ENCODE data around the gene MRPS2. TPM values are rescaled to one million over a fixed set of nuclear protein-coding genes. Genes with fewer than 3 reads are reported as not detected.
A peak's percentile ranks its signal among the peaks of the same experiment; 100 is the strongest.

MRPS2 gene
- total RNA-seq, 4 donors from 2014 or later = 21.4 to 37.6 (median 25.6) TPM

DNA sequence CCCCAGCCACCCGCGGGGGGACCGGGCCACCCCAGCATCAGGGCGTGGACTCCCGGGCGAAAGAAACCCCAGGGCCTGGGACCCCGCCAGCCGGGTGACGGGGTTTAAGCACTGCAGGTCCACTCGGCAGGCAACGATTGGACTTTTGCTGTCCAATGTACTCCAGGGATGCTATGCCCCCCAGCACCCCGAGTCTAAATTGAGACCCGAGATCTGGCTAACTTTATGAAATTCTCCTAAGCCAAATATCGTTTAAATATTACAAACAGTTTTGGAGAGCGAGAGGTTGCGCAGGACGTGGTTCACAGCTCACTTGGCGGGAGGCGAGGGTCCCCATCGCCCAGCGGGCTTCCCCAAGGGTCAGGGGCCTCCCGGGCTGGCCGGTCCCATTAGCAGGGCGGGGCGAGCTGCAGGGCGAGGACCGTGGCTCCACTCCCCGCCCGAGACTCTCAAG, 384 bp upstream of the MRPS2 start:
- no peaks in the 10 kb centered on the region for H3K27me3 ChIP-seq
- no peaks in the 10 kb centered on the region for H3K9me3 ChIP-seq
- no peak for TF ChIP-seq POLR2A (IDR thresholded peaks at IDR 0.05)
- no peak for TF ChIP-seq POLR2AphosphoS5 (IDR thresholded peaks at IDR 0.05)
- no peak for TF ChIP-seq EP300 (IDR thresholded peaks at IDR 0.05)
- TF ChIP-seq, protein P1, sequence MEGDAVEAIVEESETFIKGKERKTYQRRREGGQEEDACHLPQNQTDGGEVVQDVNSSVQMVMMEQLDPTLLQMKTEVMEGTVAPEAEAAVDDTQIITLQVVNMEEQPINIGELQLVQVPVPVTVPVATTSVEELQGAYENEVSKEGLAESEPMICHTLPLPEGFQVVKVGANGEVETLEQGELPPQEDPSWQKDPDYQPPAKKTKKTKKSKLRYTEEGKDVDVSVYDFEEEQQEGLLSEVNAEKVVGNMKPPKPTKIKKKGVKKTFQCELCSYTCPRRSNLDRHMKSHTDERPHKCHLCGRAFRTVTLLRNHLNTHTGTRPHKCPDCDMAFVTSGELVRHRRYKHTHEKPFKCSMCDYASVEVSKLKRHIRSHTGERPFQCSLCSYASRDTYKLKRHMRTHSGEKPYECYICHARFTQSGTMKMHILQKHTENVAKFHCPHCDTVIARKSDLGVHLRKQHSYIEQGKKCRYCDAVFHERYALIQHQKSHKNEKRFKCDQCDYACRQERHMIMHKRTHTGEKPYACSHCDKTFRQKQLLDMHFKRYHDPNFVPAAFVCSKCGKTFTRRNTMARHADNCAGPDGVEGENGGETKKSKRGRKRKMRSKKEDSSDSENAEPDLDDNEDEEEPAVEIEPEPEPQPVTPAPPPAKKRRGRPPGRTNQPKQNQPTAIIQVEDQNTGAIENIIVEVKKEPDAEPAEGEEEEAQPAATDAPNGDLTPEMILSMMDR (IDR thresholded peaks at IDR 0.05) = no peak
- ATAC-seq = peak; percentile 38
- WGBS, 2 donors (ENCODE audit: low coverage in 1 of 2) = 0% methylated on average over 3 to 7 of the region's 29 CpGs
- peaks cover 2 to 40% (median 15%) of the 10 kb centered on the region in 3 donors for H3K4me1 ChIP-seq
- peak overlapping the region; percentile 71 to 98 for H3K4me3 ChIP-seq
- H3K27ac ChIP-seq = peak overlapping the region in 3 of 4 donors; percentile 83 to 88 (median 86)
- peaks cover 0 to 36% of the 10 kb centered on the region in 2 donors for H3K36me3 ChIP-seq

DNA sequence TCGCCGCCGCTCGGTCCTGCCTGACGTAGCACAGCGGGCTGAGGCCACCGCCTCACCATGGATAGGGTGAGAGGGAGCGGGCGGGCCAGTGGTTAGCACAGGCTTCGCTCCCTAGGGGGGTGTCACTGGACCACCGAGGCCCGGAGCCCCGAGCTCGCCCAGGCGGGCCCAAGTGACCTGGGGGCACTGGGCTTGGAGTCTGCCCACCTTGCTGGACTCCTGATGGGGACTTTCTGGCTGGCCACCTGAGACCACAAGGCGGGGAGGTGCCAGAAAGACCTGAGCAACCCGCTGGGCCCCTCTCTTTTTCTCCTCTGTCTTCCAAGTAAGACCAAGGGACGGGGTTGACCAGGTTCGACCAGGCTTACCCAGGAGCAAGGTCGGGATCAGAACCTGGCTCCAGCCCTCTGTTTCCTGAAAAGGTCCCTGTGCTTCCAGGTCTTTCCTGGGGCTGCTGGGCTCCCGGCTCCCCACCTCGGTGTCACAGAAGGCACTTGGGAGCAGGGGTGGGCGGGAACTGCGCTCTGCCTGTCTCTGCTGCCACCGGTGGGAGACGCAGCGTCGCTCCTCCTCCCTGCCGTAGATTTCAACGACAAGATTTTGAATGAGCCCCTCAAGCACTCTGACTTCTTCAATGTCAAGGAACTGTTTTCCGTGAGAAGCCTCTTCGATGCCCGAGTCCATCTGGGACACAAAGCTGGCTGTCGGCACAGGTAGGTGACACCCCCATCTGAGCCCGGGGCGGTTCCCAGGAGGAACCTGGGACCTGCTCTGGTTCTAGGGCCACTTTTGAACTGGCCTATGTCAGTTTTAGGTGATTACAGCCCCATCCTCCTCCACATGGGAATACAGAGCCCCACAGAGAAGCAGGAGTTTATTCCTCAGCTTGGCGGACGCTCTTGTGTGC, 1.0 kb downstream of the MRPS2 start:
- peak overlapping the region; percentile 71 to 98 for H3K4me3 ChIP-seq
- peaks cover 0 to 43% of the 10 kb centered on the region in 2 donors for H3K36me3 ChIP-seq
- H3K27ac ChIP-seq = peak overlapping the region in 3 of 4 donors; percentile 83 to 88 (median 86)
- H3K4me1 ChIP-seq = peaks cover 2 to 40% (median 15%) of the 10 kb centered on the region in 3 donors
- peak in 1 of 2 donors; percentile 24 for TF ChIP-seq POLR2A (IDR thresholded peaks at IDR 0.05)
- TF ChIP-seq, protein P1 (IDR thresholded peaks at IDR 0.05) = no peak
- H3K9me3 ChIP-seq = no peaks in the 10 kb centered on the region
- no peak for ATAC-seq
- no peaks in the 10 kb centered on the region for H3K27me3 ChIP-seq
- 60 to 64% methylated on average over 1 to 5 of the region's 38 CpGs for WGBS, 2 donors (ENCODE audit: low coverage in 1 of 2)

DNA sequence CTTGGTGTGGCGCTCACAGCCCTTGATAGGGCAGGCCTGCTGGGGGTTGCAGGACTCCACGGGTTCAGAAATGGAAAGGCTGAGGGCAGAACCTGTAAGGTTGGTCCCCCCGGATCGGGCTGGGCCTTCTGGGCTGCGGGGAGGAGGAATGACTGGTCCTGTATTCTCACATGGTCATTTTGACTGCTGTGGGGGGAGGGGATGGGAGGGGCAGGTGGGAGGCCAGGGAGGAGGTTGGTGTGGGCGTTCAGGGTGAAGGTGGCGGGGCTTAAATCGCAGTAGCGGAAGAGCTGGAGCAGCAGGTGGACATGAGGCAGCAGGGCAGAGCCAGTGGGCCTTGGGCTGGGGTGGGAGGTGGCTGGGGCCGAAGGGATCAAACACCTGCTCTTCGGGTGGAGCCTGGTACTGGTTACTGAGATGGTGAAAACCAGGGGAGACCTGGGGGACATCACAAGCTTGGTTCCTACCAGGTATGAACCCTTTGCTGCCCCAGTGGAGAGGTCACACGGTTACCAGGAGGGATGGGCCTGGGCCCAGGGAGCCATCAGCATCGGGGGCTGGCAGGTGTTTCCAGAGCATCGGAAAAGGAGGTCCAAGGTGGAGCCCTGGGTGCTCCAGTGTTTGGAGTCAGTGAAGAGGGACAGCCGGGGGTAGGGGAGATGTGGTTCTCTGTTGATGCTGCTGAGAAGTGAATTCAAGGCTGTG, 1.8 kb downstream of the MRPS2 start:
- H3K27ac ChIP-seq = no peak overlapping the region
- peak overlapping the region in 1 of 2 donors; percentile 98 for H3K4me3 ChIP-seq
- no peak for ATAC-seq
- WGBS, 2 donors (ENCODE audit: low coverage in 1 of 2) = 79 to 85% methylated on average over 5 to 7 of the region's 15 CpGs
- TF ChIP-seq EP300 (IDR thresholded peaks at IDR 0.05) (no peak), POLR2AphosphoS5 (IDR thresholded peaks at IDR 0.05) (no peak), POLR2A (IDR thresholded peaks at IDR 0.05) (no peak)
- TF ChIP-seq, protein P1 (IDR thresholded peaks at IDR 0.05) = no peak
- H3K9me3 ChIP-seq = no peaks in the 10 kb centered on the region
- H3K4me1 ChIP-seq = peaks cover 2 to 40% (median 15%) of the 10 kb centered on the region in 3 donors
- no peaks in the 10 kb centered on the region for H3K27me3 ChIP-seq
- H3K36me3 ChIP-seq = peaks cover 0 to 43% of the 10 kb centered on the region in 2 donors

DNA sequence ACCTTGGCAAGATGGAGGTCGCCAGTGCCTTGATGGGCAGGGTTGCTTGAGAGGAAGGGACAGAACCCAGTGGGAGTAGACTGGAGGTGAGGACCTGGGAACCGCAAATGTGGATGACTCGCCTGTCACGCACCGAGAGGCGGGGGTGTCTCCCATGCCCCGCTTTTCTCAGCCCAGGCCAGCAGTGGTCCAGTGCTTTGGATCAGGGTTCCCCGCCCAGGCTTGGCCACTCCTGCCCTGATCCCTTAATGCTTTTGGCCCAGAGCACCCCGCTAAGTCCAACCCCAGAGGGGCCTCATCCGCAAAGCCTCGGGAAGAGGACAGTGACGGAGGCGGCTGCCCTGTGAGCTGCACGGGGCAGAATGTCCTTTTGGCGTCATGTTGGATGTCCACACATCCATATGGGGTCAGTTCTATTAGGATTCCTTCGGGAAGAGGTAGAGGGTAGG, 2.4 kb downstream of the MRPS2 start:
- H3K36me3 ChIP-seq = peaks cover 0 to 43% of the 10 kb centered on the region in 2 donors
- H3K27ac ChIP-seq = no peak overlapping the region
- no peaks in the 10 kb centered on the region for H3K27me3 ChIP-seq
- WGBS, 2 donors (ENCODE audit: low coverage in 1 of 2) = 100% methylated on average over 2 of the region's 16 CpGs; no CpG with 5 or more reads in 1 of the 2 donors
- ATAC-seq = no peak
- no peaks in the 10 kb centered on the region for H3K9me3 ChIP-seq
- TF ChIP-seq POLR2AphosphoS5 (IDR thresholded peaks at IDR 0.05) = no peak
- TF ChIP-seq, protein P1 (IDR thresholded peaks at IDR 0.05) = no peak
- no peak for TF ChIP-seq POLR2A (IDR thresholded peaks at IDR 0.05)
- TF ChIP-seq EP300 (IDR thresholded peaks at IDR 0.05) = no peak
- no peak overlapping the region for H3K4me3 ChIP-seq
- H3K4me1 ChIP-seq = peaks cover 2 to 40% (median 15%) of the 10 kb centered on the region in 3 donors

Data from gastroesophageal sphincter (tissue), 4 donors.